Astrocyte of the spinal cord (primary cell): ENCODE results near the gene TRIM7.

Experiments
- DNase-seq: peaks from one replicate; pipeline ENCODE4 v3.0.0; 2011; ENCODE audit warnings: low read depth, low spot score
- H3K4me3 ChIP-seq: 2 replicates; pipeline ENCODE4 v1.5.1; 2011; ENCODE audit warnings: low read depth, mild to moderate bottlenecking, low read length, moderate library complexity
- CTCF ChIP-seq: IDR thresholded peaks from 2 replicates; pipeline ENCODE4 v1.5.1; 2012; ENCODE audit warnings: low read depth, mild to moderate bottlenecking, low read length, inconsistent platforms
- in situ Hi-C: cut with HindIII; loops from 2 replicates; pipeline ENCODE4 v1.10.0; 2017; ENCODE audit warnings: low sequenced_read_pairs

The TRIM7 gene

GRCh38 chr5:181232593-181232992 lies 27.6 kb upstream of the TRIM7 start:
- in situ Hi-C loops: no loop called here
- no peak for DNase-seq
- TF ChIP-seq CTCF: no peak
- no peak overlapping the region for H3K4me3 ChIP-seq

GRCh38 chr5:181231432-181231831 lies 26.4 kb upstream of the TRIM7 start:
- in situ Hi-C loops: no loop called here
- no peak overlapping the region for H3K4me3 ChIP-seq
- no peak for TF ChIP-seq CTCF
- DNase-seq: no peak

GRCh38 chr5:181230551-181230950 lies 25.6 kb upstream of the TRIM7 start:
- in situ Hi-C loops: no loop called here
- no peak for TF ChIP-seq CTCF
- DNase-seq: no peak
- no peak overlapping the region for H3K4me3 ChIP-seq

GRCh38 chr5:181229996-181230395 lies 25.0 kb upstream of the TRIM7 start:
- TF ChIP-seq CTCF: no peak
- no peak overlapping the region for H3K4me3 ChIP-seq
- no peak for DNase-seq
- in situ Hi-C loops: no loop called here

- peak overlapping the region; percentile 83 for H3K4me3 ChIP-seq
- in situ Hi-C loops: no loop called here
- no peak for DNase-seq
- TF ChIP-seq CTCF: no peak
These were observed 19.6 kb upstream of the TRIM7 start for GRCh38 chr5:181224390-181225229.

GRCh38 chr5:181223729-181224389 lies 18.9 kb upstream of the TRIM7 start:
- in situ Hi-C loops: no loop called here
- peak overlapping the region; percentile 83 for H3K4me3 ChIP-seq
- no peak for DNase-seq
- no peak for TF ChIP-seq CTCF
